GM18907 (cell line): ENCODE data around the gene TLCD4.

Experiments
- ATAC-seq: cut with Tn5 transposase; IDR thresholded peaks from one replicate; pipeline ENCODE4 v1.9.1; 2021; ENCODE audit warnings: mild to moderate bottlenecking, moderate library complexity; ENCODE audit not compliant: unreplicated experiment

Gene TLCD4

DNA sequence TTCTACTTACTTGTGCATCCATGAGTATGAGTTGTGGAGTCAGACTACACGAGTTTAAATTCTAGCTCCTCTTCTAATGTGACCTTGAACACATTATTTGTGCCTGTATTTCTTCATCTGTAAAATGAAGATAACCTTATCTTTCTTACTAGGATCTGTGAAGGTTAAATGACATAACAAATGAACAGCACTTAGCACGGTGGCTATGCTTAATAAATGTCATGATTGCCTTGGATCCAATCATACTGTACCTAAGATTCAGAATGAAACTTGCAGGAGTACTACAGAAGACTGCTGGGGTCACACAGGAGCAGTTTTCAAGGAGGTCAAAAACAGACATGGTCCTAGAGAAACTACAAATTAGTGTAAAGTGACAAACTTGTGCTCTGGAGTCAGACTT, 22.2 kb upstream of the TLCD4 start:
- ATAC-seq = no peak

DNA sequence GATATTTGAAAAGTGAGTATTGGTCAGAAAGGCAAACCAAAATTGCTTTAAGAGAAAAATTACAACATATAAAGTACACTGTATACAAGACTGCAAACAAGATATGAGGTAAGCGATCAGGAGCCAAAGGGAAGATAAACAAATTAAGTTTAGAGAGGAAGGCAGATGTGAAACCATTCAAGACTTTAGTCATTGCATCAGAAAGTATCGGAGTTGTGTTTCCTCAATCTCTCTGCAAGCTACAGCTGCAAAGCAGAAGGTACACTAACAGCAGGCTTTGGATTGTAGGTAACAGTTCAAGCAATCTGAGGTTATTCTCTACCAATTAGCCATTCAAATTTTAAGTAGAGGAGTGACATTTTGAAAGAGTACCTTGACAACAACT, 21.3 kb upstream of the TLCD4 start:
- peak; percentile 73 for ATAC-seq

DNA sequence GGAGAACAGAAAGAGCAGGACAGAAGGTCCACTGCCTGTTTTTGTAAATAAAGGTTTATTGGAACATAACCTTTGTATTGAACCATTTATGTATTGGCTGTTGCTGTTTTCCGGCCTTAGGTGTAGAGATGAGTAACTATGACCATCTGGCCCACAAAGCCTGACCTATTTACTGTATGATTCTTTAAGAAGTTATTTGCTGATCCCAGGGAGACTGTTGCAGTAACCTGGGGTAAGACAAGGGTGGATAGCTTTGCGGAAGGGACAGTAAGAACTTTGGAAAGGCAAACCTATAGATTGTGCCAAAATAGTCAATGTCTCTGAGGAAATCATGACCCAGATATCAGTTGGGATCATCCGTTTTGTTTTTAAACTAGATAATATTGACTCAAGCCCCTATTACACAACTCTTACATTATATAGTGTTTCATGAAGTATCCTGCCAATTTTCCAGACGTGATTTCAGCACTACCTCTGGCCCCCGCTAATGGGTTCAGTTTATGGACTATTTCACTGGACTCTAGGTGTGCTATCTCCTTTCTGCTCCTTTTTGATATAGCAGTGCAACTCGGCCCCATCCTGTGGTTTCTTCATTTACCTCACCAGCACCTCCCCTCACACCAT, 20.8 kb upstream of the TLCD4 start:
- ATAC-seq = no peak

DNA sequence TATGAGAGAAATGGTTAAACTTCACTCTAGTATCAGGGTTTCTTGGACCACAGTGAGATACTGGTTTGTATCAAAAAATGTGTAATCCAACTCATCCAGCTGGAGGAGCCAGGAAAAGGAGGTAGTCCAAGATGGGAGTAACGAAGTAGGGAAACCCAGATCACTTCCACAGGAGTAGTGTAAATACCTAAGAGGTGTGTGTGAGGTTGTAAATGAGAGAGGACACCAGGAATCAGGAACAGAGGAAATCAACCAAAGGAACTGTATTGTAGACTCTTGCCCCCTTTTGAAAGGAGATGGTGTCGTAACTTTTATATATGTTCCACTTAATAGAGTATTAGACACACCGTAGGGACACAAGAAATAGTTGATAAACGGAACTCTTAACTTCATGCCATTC, 19.7 kb upstream of the TLCD4 start:
- no peak for ATAC-seq

DNA sequence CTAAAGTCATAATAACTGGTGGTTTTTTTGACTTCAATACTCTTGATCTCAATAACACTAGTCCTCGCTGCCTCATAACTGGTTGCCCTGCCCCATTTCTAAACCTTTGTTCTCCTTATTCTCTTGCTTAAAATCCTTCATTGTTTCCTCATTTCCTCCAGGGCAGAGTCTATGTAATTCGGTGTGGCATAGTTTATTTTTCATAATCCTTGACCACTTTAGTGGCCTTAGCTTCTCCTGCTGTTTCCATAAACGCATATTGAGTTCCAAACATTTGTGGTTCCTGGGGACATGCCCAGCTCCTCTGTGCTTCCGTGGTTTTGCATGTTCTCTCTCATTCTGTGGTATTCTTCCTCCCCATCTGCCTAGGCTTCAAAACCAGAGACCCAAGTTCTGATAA, 19.0 kb upstream of the TLCD4 start:
- ATAC-seq = no peak

DNA sequence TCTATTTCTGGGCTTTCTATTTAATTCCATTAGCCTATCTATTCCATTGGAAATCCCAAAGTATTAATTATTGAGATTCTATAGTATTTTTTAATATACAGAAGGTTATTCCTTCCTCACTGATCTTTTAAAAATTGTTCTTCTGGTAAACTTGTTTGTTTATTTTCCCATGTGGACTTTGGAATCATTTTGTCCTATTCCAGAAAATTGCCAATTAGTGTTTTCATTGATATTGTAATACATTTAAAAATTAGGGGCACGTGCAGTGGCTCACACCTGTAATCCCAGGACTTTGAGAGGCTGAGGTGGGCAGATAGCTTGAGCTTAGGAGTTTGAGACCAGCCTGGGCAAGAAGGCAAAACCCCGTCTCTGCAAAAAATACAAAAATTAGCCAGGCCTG, 8.4 kb upstream of the TLCD4 start:
- ATAC-seq = no peak

DNA sequence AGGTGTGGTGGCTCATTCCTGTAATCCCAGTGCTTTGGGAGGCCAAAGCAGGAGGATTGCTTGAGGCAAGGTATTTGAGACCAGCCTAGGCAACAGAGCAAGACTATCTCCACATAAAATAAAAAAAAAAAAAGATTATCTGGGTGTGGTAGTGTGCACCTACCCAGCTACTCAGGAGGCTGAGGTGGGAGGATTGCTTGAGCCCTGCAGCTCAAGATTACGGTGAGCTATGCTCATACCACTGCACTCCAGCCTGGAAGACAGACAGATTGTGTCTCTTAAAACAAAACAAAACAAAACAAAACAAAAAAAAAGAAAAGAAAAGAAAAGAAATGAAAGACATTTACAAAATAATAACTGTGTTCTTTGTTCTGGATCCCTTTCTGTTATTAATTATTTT, 6.1 kb upstream of the TLCD4 start:
- no peak for ATAC-seq

DNA sequence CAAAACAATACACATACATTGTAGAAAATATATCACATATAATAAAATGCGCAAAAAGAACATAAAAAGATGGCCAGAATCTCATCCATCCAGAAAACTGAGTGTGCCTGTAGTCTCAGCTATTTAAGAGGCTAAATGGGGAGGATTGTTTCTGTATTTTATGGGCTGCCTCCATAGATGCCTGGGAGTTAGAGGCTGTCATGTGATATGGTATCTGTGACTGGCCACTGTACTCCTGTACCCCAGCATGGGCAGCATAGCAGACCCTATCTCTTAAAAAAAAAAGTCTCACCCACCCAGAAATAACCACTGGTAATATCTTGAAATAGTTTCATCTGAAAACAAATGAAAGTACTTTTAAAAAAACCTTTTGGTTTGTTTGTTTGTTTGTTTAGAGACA, 3.5 kb upstream of the TLCD4 start:
- ATAC-seq = no peak

DNA sequence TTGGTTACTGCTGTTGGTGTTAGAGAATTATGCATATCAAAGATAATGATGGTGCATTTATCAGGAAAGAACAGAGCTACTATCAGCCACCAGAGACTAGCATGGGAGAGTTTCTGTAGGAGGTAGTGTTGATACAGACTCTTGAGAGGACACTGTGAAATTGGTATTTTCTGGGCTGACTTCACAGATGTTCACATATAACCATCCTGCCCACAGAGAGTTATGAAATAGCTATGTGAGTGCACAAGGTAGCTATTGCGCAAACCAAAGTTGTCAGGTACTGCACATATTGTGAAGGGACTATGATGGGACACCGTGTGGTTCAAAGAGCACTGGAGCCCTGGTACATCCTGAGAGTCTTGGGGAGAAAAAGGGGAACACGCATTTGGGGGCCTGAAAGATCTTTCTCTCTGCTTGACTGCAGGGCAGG, 1.4 kb upstream of the TLCD4 start:
- no peak for ATAC-seq

DNA sequence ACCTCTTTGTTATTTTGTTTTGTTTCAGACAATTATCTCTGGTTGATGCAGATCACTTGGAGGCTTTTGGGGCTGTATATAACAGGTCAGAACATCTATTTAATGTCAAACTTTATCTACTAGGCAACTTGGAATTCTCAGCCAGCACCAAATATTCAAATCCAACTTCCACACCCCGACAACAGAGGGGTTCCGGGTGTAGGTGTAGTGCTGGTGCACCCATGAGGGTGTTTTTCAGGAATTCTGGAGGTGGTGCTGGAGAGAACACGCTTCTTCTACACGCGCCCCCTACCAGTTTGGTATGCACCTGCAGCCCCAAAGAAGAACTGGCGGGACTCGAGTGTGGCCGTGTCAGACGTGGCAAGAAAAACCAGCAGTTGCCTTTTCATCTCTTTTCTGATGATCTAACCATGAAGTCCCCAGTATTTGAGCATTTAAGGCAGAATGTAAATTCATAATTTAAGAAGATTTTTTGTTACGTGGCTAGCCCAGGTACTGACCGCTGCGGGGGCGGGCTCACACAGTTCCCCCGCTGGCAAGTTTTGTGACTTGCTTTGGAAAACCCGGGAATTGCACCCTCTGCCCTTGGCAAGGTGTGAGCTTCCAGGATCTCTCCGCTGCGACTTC, 462 bp upstream of the TLCD4 start:
- peak; percentile 82 for ATAC-seq

DNA sequence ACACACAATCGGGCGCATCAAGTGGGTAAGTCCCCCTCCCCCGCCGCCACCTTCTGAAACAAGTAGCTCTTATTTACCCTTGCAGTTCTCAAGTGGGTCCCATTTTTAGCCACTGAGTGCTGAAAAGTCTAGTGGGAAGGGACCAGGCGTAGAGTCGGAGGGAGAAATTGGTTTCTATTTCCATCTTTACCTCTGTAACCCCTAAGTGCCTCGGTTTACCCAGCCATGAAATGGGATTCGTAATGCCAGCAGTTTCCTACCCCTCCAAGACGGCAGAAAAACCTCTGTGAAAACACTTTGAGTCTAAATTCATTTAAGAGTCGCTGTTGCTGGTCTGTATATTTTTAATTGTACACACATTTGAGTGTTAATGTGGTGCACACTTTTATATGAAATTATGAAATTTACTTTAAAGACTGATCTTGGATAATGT, 928 bp downstream of the TLCD4 start:
- no peak for ATAC-seq

DNA sequence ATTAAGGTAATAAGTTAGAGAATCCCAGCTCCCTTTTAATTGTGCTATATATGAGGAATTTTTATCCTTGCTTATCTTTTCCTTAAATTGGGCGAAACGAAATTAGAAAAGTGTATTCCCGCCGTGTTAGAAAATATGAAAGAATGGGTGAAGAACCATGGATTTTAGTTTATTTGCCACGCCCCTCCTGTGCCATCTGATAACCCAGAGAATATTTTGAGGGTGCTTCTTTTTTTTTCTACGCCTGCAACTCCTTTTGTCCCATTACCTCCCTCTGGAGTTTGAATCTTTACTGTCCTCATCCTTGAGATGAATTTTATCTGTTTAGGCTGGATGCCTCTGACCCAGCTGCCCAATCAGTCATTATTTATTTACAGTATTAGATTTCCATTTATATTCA, 1.6 kb downstream of the TLCD4 start:
- no peak for ATAC-seq

DNA sequence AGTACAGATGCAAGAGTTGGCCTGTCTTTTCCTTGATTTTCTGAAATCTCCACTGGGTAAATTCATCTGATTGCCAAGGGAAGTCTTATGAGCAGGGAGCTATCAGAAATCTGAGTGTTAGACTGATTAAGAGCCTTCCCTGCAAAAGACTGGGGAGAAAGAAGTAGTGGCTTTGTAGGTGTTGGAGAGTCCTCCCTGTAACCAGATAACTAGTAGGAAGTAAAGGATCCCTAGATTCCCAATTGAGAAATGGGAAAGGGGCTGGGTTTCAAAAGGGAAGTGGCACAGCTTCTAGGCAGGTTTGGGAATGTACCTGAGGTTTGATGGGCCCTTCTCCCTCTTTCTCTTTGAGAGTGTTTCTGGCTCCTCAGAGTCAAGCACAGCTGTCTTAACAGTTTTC, 2.1 kb downstream of the TLCD4 start:
- no peak for ATAC-seq

DNA sequence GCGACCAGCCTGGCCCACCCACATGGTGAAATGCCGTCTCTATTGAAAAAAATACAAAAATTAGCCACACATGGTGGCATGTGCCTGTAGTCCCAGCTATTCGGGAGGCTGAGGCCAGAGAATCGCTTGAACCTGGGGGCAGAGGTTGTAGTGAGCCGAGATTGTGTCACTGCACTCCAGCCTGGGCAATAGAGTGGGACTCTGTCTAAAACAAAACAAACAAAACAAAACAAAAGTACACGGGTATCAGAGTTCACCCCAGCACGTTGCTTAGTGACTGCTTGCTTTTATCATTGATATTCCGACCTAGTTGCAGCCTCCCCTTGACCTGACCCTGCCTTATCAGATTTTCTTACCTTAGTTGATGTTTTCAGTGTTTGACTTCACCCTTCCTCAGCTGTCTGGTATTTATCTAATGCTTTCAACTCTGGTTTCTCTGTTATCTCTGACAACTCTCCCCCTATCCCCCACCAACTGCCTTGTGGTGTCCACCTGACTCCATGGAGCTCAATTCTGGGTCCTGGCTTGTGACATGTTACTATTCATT, 5.1 kb downstream of the TLCD4 start:
- ATAC-seq = no peak

DNA sequence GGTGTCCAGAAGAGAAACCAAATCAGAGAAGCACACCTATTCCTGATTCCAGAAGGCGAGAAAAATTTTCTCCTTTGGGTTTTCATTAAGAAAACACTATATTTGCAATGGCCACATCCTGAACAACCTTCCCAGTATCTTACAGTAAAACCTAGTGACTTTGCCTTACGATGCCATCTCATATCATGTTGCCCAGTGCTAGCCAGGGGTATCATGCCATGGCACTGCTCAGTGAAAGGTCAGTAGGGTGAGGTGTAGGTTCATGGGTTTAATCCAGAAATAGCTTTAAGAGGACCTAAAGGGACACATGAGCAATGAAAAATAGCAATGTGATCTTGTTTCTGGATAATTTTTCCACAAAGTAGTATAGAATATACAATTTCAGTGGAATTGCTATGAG, 7.2 kb downstream of the TLCD4 start:
- no peak for ATAC-seq

DNA sequence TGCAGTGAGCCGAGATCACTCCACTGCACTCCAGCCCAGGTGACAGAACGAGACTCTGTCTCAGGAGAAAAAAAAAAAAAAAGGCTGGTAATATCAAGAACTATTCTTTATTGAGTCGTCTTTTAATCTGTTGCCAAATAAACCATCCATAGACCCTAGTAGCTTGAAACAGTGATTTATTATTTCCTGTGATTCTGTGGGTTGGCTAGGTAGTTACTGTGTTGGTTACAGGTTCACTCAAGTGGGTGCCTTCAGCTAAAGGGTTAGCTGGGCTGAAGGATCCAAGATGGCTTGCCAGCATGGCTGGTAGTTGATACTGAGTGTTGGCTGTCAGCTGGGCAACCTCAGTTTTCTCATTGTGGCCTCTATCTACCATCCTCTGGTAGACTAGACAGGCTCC, 9.2 kb downstream of the TLCD4 start:
- no peak for ATAC-seq

DNA sequence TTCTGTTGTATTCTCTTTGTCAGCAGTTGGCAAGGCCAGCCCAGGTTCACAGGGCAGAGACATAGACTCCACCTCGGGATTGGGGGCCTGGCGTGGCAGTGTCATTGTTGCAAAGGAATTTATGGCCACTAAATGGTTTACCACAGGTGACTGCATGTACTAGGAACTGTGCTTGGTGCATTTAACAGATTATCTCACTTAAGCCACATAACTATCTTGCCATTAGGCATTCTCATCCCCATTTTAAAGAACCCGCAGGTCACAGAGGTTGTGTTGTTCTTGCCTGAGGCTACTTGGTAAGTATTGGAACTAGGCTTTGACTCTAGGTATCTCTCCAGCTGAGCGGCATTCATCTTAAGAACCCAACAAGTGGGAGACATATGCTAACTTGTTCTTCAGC, 9.7 kb downstream of the TLCD4 start:
- ATAC-seq = no peak

DNA sequence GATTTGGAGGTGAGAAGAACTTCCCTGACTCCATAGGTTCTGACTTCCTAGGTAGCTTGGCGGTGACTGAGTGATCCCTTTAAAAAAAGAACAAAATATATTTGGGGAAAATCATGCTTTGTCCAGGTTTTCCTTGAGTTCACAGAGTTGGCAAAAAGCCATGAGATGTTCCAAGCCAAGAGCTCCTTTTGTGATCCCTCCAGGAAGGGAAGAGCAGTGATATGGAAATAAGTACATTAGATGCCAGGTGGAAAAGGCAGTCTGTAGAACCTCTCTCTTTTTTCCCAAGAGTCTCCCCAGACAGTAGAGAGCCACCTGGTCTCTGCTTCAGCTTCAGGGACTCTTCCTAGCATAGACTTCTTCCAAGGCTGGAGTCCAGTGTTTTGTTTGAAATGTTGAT, 10.2 kb downstream of the TLCD4 start:
- ATAC-seq = no peak

DNA sequence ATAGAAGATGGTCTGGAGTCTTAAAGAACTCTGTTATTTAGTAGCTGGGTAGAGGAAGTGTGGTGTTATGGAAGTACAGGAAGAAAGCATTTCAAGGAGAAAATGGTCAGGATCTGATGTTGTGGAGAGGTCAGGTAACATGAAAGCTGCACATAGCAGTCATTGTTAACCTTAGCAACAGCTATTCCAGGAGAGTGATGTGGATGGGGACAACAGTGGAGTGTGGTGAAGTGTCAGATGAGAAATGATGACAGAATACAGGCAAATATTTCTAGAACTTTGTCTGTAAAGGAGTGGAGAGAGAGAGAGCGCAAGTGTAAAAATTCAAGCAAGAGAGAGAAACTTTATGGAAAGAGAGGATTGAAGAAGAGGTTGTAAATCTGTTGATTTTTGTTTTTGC, 15.6 kb downstream of the TLCD4 start:
- ATAC-seq = no peak

DNA sequence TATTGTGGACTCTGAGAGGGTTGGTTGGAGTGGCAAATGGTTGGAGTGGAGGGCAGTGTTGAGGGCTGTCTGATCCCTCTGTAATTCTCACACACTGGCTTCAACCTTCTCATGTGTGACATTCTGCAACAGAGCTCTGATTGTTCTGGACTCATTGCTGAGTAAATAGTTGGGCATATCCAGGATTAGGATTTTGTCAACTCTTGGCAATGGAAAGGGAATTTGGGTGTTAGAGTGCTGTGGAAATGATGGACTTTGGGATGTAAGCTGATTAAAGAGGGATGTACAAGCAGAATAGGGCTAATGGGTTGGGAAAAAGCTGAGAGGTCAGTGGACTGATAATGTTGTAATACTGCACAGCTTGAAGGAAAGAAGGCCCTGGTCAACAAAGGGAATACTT, 16.5 kb downstream of the TLCD4 start:
- ATAC-seq = no peak

DNA sequence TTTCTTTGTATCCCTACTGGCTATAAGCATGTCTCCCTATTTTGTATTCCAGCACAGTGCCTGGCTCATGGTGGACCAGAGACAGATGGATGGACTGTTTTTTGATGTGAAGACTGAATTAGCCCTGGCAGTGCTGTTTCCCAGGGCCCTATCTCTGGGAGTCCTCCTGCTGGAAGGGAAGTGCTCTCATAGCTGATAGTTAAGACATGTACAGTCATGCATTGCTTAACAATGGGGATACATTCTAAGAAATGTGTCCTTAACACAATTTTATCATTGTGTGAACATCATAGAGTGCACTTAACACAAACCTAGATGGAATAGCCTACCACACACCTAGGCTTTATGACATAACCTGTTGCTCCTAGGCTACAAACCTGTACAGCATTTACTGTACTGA, 21.1 kb downstream of the TLCD4 start:
- no peak for ATAC-seq

DNA sequence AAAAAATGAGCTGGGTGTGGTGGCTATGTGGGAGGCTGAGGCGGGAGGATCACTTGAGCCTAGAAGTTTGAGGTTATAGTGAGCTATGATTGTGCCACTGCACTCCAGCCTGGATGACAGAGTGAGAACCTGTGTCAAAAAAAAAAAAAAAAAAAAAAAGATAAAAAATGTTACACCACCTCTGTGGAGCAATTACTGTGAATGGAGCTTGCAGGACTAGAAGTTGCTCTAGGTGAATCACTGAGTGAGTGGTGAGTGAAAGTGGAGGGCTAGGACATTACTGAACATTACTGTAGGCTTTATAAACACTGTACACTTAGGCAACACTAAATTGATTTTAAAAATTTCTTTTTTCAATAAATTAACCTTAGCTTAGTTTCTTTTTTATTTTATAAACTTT, 21.9 kb downstream of the TLCD4 start:
- ATAC-seq = no peak

DNA sequence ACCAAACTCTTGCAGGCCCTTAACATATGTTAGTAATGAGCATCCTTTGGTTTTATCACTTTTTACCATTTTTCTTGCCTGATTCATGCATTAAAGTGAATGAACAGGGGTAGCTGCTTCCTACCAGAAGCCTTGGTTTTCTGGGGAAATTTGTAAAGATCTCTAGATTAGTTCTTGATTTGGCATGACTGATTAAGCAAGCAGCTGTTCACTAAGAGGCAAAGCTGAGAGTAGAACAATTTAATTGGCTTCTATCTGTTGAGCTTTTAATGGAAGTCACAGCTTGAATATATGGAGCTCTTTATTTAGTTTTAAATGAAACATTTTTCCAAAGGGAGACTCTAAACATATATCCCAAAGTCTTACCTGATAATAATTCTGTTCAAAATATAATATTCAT, 23.6 kb downstream of the TLCD4 start:
- no peak for ATAC-seq
